ENCODE results near the gene TBC1D19. TPM values are rescaled to one million over a fixed set of nuclear protein-coding genes. Genes with fewer than 3 reads are reported as not detected.

Gene TBC1D19
- total RNA-seq, 1 donor from 2014 or later = 4.5 TPM

- H3K27ac Mint-ChIP-seq = no peak overlapping the region
- no peaks in the 10 kb centered on the region for H3K27me3 Mint-ChIP-seq (ENCODE audit: low read depth)
- peaks cover 5% of the 10 kb centered on the region for H3K9me3 Mint-ChIP-seq
- H3K36me3 Mint-ChIP-seq (ENCODE audit: low read depth) = no peaks in the 10 kb centered on the region
- H3K4me3 Mint-ChIP-seq (ENCODE audit: low read depth) = no peak overlapping the region
- intact Hi-C loops (cut with micrococcal nuclease) = no loop called here
- H3K4me1 Mint-ChIP-seq (ENCODE audit: low read depth) = peaks cover 7% of the 10 kb centered on the region
- no peak for DNase-seq (ENCODE audit: low spot score)
Observed at GRCh38 chr4:26701786-26702227, 117.9 kb downstream of the TBC1D19 start.

DNA sequence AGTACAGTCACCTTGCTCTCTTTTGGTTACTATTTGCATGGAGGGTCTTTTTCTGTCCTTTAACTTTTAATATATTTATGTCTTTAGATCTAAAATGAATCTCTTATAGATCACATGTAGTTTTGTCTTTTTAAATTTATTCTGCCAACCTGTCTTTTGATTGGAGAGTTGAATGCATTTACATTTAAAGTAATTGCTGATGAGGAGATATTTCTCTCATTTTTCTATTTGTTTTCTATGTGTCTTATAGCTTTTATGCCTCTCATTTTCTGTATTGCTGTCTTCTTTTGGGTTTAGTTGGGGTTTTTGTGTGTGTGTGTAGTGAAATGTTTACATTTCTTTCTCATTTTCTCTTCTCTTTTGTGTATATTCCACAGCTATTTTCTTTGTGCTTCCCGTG, 123.5 kb downstream of the TBC1D19 start:
- H3K4me3 Mint-ChIP-seq (ENCODE audit: low read depth) = no peak overlapping the region
- H3K27ac Mint-ChIP-seq = no peak overlapping the region
- H3K27me3 Mint-ChIP-seq (ENCODE audit: low read depth) = no peaks in the 10 kb centered on the region
- H3K4me1 Mint-ChIP-seq (ENCODE audit: low read depth) = peaks cover 3% of the 10 kb centered on the region
- no peak for DNase-seq (ENCODE audit: low spot score)
- no peaks in the 10 kb centered on the region for H3K36me3 Mint-ChIP-seq (ENCODE audit: low read depth)
- peaks cover 8% of the 10 kb centered on the region for H3K9me3 Mint-ChIP-seq
- intact Hi-C loops (cut with micrococcal nuclease) = no loop called here

DNA sequence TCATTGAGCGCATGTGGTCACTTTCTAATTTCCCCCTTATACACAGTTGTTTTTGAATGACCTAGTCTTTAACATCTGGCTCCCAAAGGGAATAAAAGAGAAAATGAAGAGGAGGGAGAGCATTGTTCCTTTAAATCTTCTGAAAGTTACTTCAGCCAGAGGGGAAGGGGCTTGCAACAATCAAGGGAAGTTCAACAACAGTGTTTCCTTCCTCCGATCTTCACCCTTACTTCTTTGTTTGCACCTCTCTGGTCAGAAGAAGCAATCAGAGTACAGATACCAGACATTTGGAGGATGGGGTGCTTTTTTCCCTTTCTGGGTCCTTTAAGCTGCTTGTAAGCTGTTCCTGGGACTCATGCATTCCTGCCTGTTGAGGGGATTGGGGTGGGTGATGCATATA, 125.4 kb downstream of the TBC1D19 start:
- peaks cover 3% of the 10 kb centered on the region for H3K4me1 Mint-ChIP-seq (ENCODE audit: low read depth)
- no peaks in the 10 kb centered on the region for H3K36me3 Mint-ChIP-seq (ENCODE audit: low read depth)
- no peaks in the 10 kb centered on the region for H3K27me3 Mint-ChIP-seq (ENCODE audit: low read depth)
- intact Hi-C loops (cut with micrococcal nuclease) = no loop called here
- H3K4me3 Mint-ChIP-seq (ENCODE audit: low read depth) = no peak overlapping the region
- DNase-seq (ENCODE audit: low spot score) = no peak
- H3K9me3 Mint-ChIP-seq = peaks cover 8% of the 10 kb centered on the region
- H3K27ac Mint-ChIP-seq = no peak overlapping the region

GRCh38 chr4:26713563-26714151, 129.8 kb downstream of the TBC1D19 start:
- Mint-ChIP-seq H3K4me3 (ENCODE audit: low read depth) (no peak overlapping the region), H3K36me3 (ENCODE audit: low read depth) (no peaks in the 10 kb centered on the region), H3K4me1 (ENCODE audit: low read depth) (peaks cover 3% of the 10 kb centered on the region), H3K27ac (no peak overlapping the region), H3K9me3 (peaks cover 5% of the 10 kb centered on the region), H3K27me3 (ENCODE audit: low read depth) (no peaks in the 10 kb centered on the region)
- no peak for DNase-seq (ENCODE audit: low spot score)
- intact Hi-C loops (cut with micrococcal nuclease) = no loop called here

- Mint-ChIP-seq H3K27ac (no peak overlapping the region), H3K36me3 (ENCODE audit: low read depth) (no peaks in the 10 kb centered on the region), H3K27me3 (ENCODE audit: low read depth) (no peaks in the 10 kb centered on the region), H3K4me1 (ENCODE audit: low read depth) (peaks cover under 1% of the 10 kb centered on the region), H3K9me3 (no peaks in the 10 kb centered on the region), H3K4me3 (ENCODE audit: low read depth) (no peak overlapping the region)
- intact Hi-C loops (cut with micrococcal nuclease) = no loop called here
- DNase-seq (ENCODE audit: low spot score) = no peak
Observed at GRCh38 chr4:26715636-26716242, 131.9 kb downstream of the TBC1D19 start.

DNA sequence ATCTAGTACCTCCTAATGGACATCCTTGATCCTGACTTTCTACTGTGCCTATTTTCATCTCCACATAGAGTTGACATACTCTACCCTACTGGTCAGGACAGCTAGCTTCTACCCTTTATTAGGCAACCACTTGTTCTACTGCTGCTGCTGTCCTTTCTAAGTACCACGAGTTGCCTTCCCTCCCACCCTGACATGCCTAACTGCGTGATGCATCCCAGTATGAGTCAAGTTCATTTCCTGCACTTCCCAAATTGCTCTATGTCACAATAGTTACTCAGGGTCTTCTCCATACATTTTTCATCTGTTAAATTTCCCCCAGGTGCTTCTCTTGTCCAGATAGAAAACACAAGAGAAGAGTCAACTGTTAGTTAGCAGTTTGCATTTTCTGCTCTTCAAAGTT, 133.4 kb downstream of the TBC1D19 start:
- intact Hi-C loops (cut with micrococcal nuclease) = no loop called here
- Mint-ChIP-seq H3K4me1 (ENCODE audit: low read depth) (no peaks in the 10 kb centered on the region), H3K36me3 (ENCODE audit: low read depth) (no peaks in the 10 kb centered on the region), H3K27ac (no peak overlapping the region), H3K27me3 (ENCODE audit: low read depth) (no peaks in the 10 kb centered on the region), H3K4me3 (ENCODE audit: low read depth) (no peak overlapping the region), H3K9me3 (no peaks in the 10 kb centered on the region)
- no peak for DNase-seq (ENCODE audit: low spot score)

DNA sequence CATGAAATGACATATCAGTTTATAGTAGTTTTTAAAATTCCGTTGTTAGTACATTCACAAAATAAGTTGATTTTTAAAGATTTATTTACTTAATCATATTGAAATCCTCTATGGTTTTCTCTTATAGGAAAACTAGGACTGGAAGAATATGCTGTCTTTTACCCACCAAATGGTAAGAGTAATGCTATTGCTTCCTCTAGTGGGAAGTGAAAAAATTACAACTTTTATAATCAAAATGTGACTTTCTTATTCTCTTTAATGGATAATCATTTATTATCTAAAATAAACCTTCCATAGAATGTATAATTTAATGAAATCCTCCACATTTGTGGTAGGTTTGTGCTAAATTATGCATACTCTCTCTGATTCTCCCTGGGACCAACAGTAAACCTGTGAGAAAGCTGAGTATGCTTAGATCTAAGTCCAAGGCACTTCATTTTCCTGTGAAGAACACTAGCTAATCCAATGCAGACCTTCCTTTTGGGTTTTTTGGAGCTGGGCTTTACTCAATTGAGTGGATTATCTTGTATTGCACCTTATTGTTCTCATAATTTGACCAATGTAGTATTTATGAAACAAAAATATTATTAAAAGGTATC, 136.2 kb downstream of the TBC1D19 start:
- intact Hi-C loops (cut with micrococcal nuclease) = loop anchor here (2.0 to 10.0 kb wide), 4 partner anchors 155 to 733 kb away; no protein-coding TSS in a partner anchor
- H3K4me3 Mint-ChIP-seq (ENCODE audit: low read depth) = no peak overlapping the region
- DNase-seq (ENCODE audit: low spot score) = no peak
- no peaks in the 10 kb centered on the region for H3K9me3 Mint-ChIP-seq
- H3K4me1 Mint-ChIP-seq (ENCODE audit: low read depth) = no peaks in the 10 kb centered on the region
- H3K27me3 Mint-ChIP-seq (ENCODE audit: low read depth) = no peaks in the 10 kb centered on the region
- H3K27ac Mint-ChIP-seq = no peak overlapping the region
- no peaks in the 10 kb centered on the region for H3K36me3 Mint-ChIP-seq (ENCODE audit: low read depth)

DNA sequence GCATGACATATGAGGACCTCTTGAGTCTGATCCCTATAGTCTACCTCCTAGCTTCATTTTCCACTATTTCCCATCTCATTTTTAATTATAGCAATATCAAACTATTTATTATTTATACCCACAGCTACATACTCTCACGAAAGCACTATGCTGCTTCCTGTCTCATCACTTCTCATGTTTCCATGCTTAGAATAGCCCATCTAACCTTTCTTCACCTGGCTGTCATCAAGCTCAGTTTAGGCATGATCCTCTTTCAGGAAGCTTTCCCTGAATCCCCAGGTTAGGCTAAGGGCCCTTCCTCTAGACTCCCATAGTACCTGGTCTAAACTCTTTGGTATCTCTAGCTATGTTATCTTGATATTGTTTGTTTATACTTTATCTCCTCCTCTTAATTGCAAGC, 137.8 kb downstream of the TBC1D19 start:
- H3K27ac Mint-ChIP-seq = no peak overlapping the region
- no peaks in the 10 kb centered on the region for H3K36me3 Mint-ChIP-seq (ENCODE audit: low read depth)
- no peaks in the 10 kb centered on the region for H3K4me1 Mint-ChIP-seq (ENCODE audit: low read depth)
- H3K27me3 Mint-ChIP-seq (ENCODE audit: low read depth) = no peaks in the 10 kb centered on the region
- DNase-seq (ENCODE audit: low spot score) = no peak
- no peaks in the 10 kb centered on the region for H3K9me3 Mint-ChIP-seq
- intact Hi-C loops (cut with micrococcal nuclease) = loop anchor here (2.0 to 10.0 kb wide), 4 partner anchors 157 to 734 kb away; no protein-coding TSS in a partner anchor
- no peak overlapping the region for H3K4me3 Mint-ChIP-seq (ENCODE audit: low read depth)

GRCh38 chr4:26723216-26723615, 139.3 kb downstream of the TBC1D19 start:
- H3K27ac Mint-ChIP-seq = no peak overlapping the region
- H3K4me1 Mint-ChIP-seq (ENCODE audit: low read depth) = no peaks in the 10 kb centered on the region
- no peaks in the 10 kb centered on the region for H3K27me3 Mint-ChIP-seq (ENCODE audit: low read depth)
- intact Hi-C loops (cut with micrococcal nuclease) = loop anchor here (5.0 to 10.0 kb wide), 3 partner anchors 158 to 736 kb away; no protein-coding TSS in a partner anchor
- no peaks in the 10 kb centered on the region for H3K9me3 Mint-ChIP-seq
- no peaks in the 10 kb centered on the region for H3K36me3 Mint-ChIP-seq (ENCODE audit: low read depth)
- no peak for DNase-seq (ENCODE audit: low spot score)
- H3K4me3 Mint-ChIP-seq (ENCODE audit: low read depth) = no peak overlapping the region

GRCh38 chr4:26724534-26724933, 140.7 kb downstream of the TBC1D19 start:
- Mint-ChIP-seq H3K27me3 (ENCODE audit: low read depth) (no peaks in the 10 kb centered on the region), H3K9me3 (no peaks in the 10 kb centered on the region)

DNA sequence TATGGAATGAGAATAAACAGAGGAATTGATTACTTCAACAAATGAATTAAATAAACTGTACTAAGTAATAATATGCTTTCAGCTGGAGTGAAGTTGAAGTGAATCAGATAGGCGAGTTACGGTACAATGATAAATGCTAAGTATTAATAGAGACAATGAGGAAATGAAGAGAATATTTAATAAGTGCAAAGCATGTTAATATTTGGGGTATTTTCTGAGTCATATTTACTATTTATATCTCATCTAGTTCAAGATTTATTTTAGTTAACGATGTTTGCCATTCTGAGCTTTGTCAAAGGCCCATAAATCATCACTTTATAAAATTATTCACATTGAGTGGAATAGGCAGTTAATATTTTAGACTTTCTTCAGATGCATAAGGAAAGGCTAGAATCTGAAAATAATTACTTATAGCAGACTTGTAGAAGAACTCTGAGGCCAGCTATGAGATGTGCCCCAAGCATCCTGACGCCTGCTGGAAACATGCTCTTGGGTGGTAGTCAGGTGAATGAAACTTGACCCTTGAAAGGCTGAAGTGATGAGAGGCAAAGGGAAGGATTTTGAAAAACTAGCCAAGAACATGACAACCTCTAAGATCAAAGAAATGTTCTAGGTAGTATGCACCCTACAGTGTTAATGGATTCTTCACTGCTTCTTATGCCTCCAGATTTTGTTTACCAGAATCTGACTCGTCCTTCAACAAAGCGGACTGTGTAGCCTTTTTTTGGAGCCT, 142.9 kb downstream of the TBC1D19 start:
- intact Hi-C loops (cut with micrococcal nuclease) = loop anchor here (10.0 kb wide), 1 partner anchor 162 kb away; no protein-coding TSS in a partner anchor
- H3K9me3 Mint-ChIP-seq = no peaks in the 10 kb centered on the region

More at GRCh38 chr4:26724534-26724933, 140.7 kb downstream of the TBC1D19 start:
- Mint-ChIP-seq H3K36me3 (ENCODE audit: low read depth) (no peaks in the 10 kb centered on the region), H3K4me3 (ENCODE audit: low read depth) (no peak overlapping the region), H3K27ac (no peak overlapping the region), H3K4me1 (ENCODE audit: low read depth) (no peaks in the 10 kb centered on the region)
- DNase-seq (ENCODE audit: low spot score) = no peak
- intact Hi-C loops (cut with micrococcal nuclease) = loop anchor here (5.0 to 10.0 kb wide), 3 partner anchors 160 to 737 kb away; no protein-coding TSS in a partner anchor

GRCh38 chr4:26727844-26728243, 144.0 kb downstream of the TBC1D19 start:
- H3K4me3 Mint-ChIP-seq (ENCODE audit: low read depth) = no peak overlapping the region
- peaks cover 4% of the 10 kb centered on the region for H3K27me3 Mint-ChIP-seq (ENCODE audit: low read depth)
- H3K27ac Mint-ChIP-seq = no peak overlapping the region
- intact Hi-C loops (cut with micrococcal nuclease) = loop anchor here (10.0 kb wide), 1 partner anchor 163 kb away; no protein-coding TSS in a partner anchor
- H3K36me3 Mint-ChIP-seq (ENCODE audit: low read depth) = no peaks in the 10 kb centered on the region
- H3K9me3 Mint-ChIP-seq = no peaks in the 10 kb centered on the region
- H3K4me1 Mint-ChIP-seq (ENCODE audit: low read depth) = peaks cover 11% of the 10 kb centered on the region
- DNase-seq (ENCODE audit: low spot score) = no peak

More for the DNA sequence above, 142.9 kb downstream of the TBC1D19 start:
- peaks cover 11% of the 10 kb centered on the region for H3K4me1 Mint-ChIP-seq (ENCODE audit: low read depth)
- no peak for DNase-seq (ENCODE audit: low spot score)
- H3K4me3 Mint-ChIP-seq (ENCODE audit: low read depth) = no peak overlapping the region
- peaks cover 2% of the 10 kb centered on the region for H3K27me3 Mint-ChIP-seq (ENCODE audit: low read depth)
- H3K27ac Mint-ChIP-seq = no peak overlapping the region
- H3K36me3 Mint-ChIP-seq (ENCODE audit: low read depth) = no peaks in the 10 kb centered on the region
